ENCODE results near the gene ALDH1B1. TPM values are rescaled to one million over a fixed set of nuclear protein-coding genes. Genes with fewer than 3 reads are reported as not detected.

The ALDH1B1 gene
- total RNA-seq, 1 donor from 2014 or later = 11.0 TPM

- DNase-seq (ENCODE audit: low spot score in 2 of 2) = no peak
- no peak for FAIRE-seq
Measured at GRCh38 chr9:38406476-38407186, 14.1 kb downstream of the ALDH1B1 start.

- FAIRE-seq = no peak
- DNase-seq (ENCODE audit: low spot score in 2 of 2) = no peak
Measured at GRCh38 chr9:38408719-38409118, 16.2 kb downstream of the ALDH1B1 start.

GRCh38 chr9:38412751-38413150, 20.2 kb downstream of the ALDH1B1 start:
- DNase-seq (ENCODE audit: low spot score in 2 of 2) (no peak), FAIRE-seq (no peak)

GRCh38 chr9:38413283-38413682, 20.8 kb downstream of the ALDH1B1 start:
- DNase-seq (ENCODE audit: low spot score in 2 of 2) = no peak
- FAIRE-seq = no peak

- no peak for FAIRE-seq
- DNase-seq (ENCODE audit: low spot score in 2 of 2) = no peak
Measured at GRCh38 chr9:38414040-38414723, 21.7 kb downstream of the ALDH1B1 start.

GRCh38 chr9:38415856-38416255, 23.4 kb downstream of the ALDH1B1 start:
- no peak for FAIRE-seq

GRCh38 chr9:38416461-38416860, 24.0 kb downstream of the ALDH1B1 start:
- DNase-seq (ENCODE audit: low spot score in 2 of 2) (no peak), FAIRE-seq (no peak)

More at GRCh38 chr9:38415856-38416255, 23.4 kb downstream of the ALDH1B1 start:
- no peak for DNase-seq (ENCODE audit: low spot score in 2 of 2)

- DNase-seq (ENCODE audit: low spot score in 2 of 2) (no peak), FAIRE-seq (no peak)
Measured at GRCh38 chr9:38417003-38417945, 24.8 kb downstream of the ALDH1B1 start.

GRCh38 chr9:38418366-38418765, 25.9 kb downstream of the ALDH1B1 start:
- no peak for DNase-seq (ENCODE audit: low spot score in 2 of 2)
- FAIRE-seq = no peak

- FAIRE-seq (no peak), DNase-seq (ENCODE audit: low spot score in 2 of 2) (no peak)
Measured at GRCh38 chr9:38419181-38419580, 26.7 kb downstream of the ALDH1B1 start.

GRCh38 chr9:38421498-38422211, 29.2 kb downstream of the ALDH1B1 start:
- no peak for FAIRE-seq
- DNase-seq (ENCODE audit: low spot score in 2 of 2) = no peak

GRCh38 chr9:38422555-38423260, 30.2 kb downstream of the ALDH1B1 start:
- FAIRE-seq = no peak
- no peak for DNase-seq (ENCODE audit: low spot score in 2 of 2)

- FAIRE-seq (no peak), DNase-seq (ENCODE audit: low spot score in 2 of 2) (no peak)
Measured at GRCh38 chr9:38423273-38423972, 30.9 kb downstream of the ALDH1B1 start.

GRCh38 chr9:38423973-38424843, 31.7 kb downstream of the ALDH1B1 start, which contains the start of gene IGFBPL1:
Gene IGFBPL1, minus strand, starts transcription at chr9:38424454. Its CDS starts 30 bp downstream, at chr9:38424424.
- no peak for FAIRE-seq
- DNase-seq (ENCODE audit: low spot score in 2 of 2) = peak; percentile 55 to 64

- no peak for FAIRE-seq
- DNase-seq (ENCODE audit: low spot score in 2 of 2) = no peak
Measured at GRCh38 chr9:38424918-38425317, 32.4 kb downstream of the ALDH1B1 start.

GRCh38 chr9:38428062-38428461, 35.6 kb downstream of the ALDH1B1 start:
- no peak for DNase-seq (ENCODE audit: low spot score in 2 of 2)
- FAIRE-seq = no peak

GRCh38 chr9:38431116-38431515, 38.6 kb downstream of the ALDH1B1 start:
- DNase-seq (ENCODE audit: low spot score in 2 of 2) (no peak), FAIRE-seq (no peak)

- DNase-seq (ENCODE audit: low spot score in 2 of 2) (no peak), FAIRE-seq (no peak)
Measured at GRCh38 chr9:38432922-38433510, 40.5 kb downstream of the ALDH1B1 start.

Data from frontal cortex (tissue), 4 donors.